Medulla oblongata (tissue), 1 donor: Measurements from ENCODE around the gene ACSM6.

Source experiments
- DNase-seq: peaks from one replicate; pipeline ENCODE4 v3.0.0-alpha.2; 2015; ENCODE audit errors: extremely low spot score

ACSM6 gene

GRCh38 chr10:95268438-95268837 lies 74.4 kb downstream of the ACSM6 start:
- no peak for DNase-seq

- DNase-seq = no peak
Observed at GRCh38 chr10:95273393-95274312, 79.6 kb downstream of the ACSM6 start.

- no peak for DNase-seq
Observed at GRCh38 chr10:95275726-95276366, 81.8 kb downstream of the ACSM6 start.

- no peak for DNase-seq
Observed at GRCh38 chr10:95276367-95277200, 82.5 kb downstream of the ACSM6 start.

GRCh38 chr10:95277201-95277570 lies 83.1 kb downstream of the ACSM6 start:
- no peak for DNase-seq

- DNase-seq = no peak
Observed at GRCh38 chr10:95277614-95278013, 83.6 kb downstream of the ACSM6 start.
